H9 (cell line): Measurements from ENCODE around the gene ARID1B. TPM values are rescaled to one million over a fixed set of nuclear protein-coding genes. Genes with fewer than 3 reads are reported as not detected.

Experiments
- DNase-seq: peaks from one replicate; pipeline ENCODE4 v3.0.0-alpha.2; 2017
- H2AFZ ChIP-seq: one replicate; pipeline ENCODE4 v1.6.1; 2013; ENCODE audit warnings: mild to moderate bottlenecking, low read length, control low read depth, moderate library complexity
- H2AK5ac ChIP-seq: 2 replicates; pipeline ENCODE4 v1.6.1; 2013; ENCODE audit warnings: low read length, control low read depth, mixed read lengths; ENCODE audit not compliant: insufficient read length
- H2BK120ac ChIP-seq: one replicate; pipeline ENCODE4 v1.6.1; 2013; ENCODE audit warnings: low read depth, mild to moderate bottlenecking, low read length, control low read depth, inconsistent platforms; ENCODE audit not compliant: poor library complexity, severe bottlenecking
- H2BK12ac ChIP-seq: 2 replicates; pipeline ENCODE4 v1.6.1; 2013; ENCODE audit warnings: low read length, control low read depth, mixed read lengths, low read depth; ENCODE audit not compliant: insufficient read length
- H2BK15ac ChIP-seq: 2 replicates; pipeline ENCODE4 v1.6.1; 2013; ENCODE audit warnings: low read depth, low read length, control low read depth
- H2BK20ac ChIP-seq: one replicate; pipeline ENCODE4 v1.6.1; 2013; ENCODE audit warnings: low read depth, mild to moderate bottlenecking, low read length, control low read depth, inconsistent platforms; ENCODE audit not compliant: poor library complexity, severe bottlenecking
- H2BK5ac ChIP-seq: 2 replicates; pipeline ENCODE4 v1.6.1; 2013; ENCODE audit warnings: low read length, control low read depth, mixed read lengths; ENCODE audit not compliant: insufficient read length
- H3K14ac ChIP-seq: 2 replicates; pipeline ENCODE4 v1.6.1; 2013; ENCODE audit warnings: low read length, control low read depth; ENCODE audit not compliant: insufficient read depth
- H3K18ac ChIP-seq: 2 replicates; pipeline ENCODE4 v1.6.1; 2013; ENCODE audit warnings: low read depth, mild to moderate bottlenecking, mixed read lengths, low read length, control low read depth; ENCODE audit not compliant: insufficient read length
- H3K23ac ChIP-seq: 2 replicates; pipeline ENCODE4 v1.6.1; 2013; ENCODE audit warnings: low read length, control low read depth, mixed read lengths, low read depth; ENCODE audit not compliant: insufficient read length
- H3K23me2 ChIP-seq: 2 replicates; pipeline ENCODE4 v1.6.1; 2013; ENCODE audit warnings: low read depth, mild to moderate bottlenecking, mixed read lengths, low read length, control low read depth; ENCODE audit not compliant: insufficient read length, poor library complexity, severe bottlenecking
- H3K27ac ChIP-seq: 2 replicates; pipeline ENCODE4 v1.5.1; 2013; ENCODE audit warnings: low read length, control low read depth, mixed read lengths, low read depth; ENCODE audit not compliant: insufficient read length
- H3K27me3 ChIP-seq: 2 replicates; pipeline ENCODE4 v1.6.1; 2013; ENCODE audit warnings: low read length, control low read depth, inconsistent platforms; ENCODE audit not compliant: insufficient read depth
- H3K4ac ChIP-seq: 2 replicates; pipeline ENCODE4 v1.6.1; 2013; ENCODE audit warnings: low read depth, mild to moderate bottlenecking, control low read depth, inconsistent platforms, low read length, moderate library complexity
- H3K4me1 ChIP-seq: 2 replicates; pipeline ENCODE4 v1.6.1; 2013; ENCODE audit warnings: low read length, control low read depth, inconsistent platforms; ENCODE audit not compliant: insufficient read depth
- H3K4me2 ChIP-seq: 2 replicates; pipeline ENCODE4 v1.6.1; 2013; ENCODE audit warnings: low read length, control low read depth, mixed read lengths; ENCODE audit not compliant: insufficient read length, insufficient read depth
- H3K56ac ChIP-seq: 2 replicates; pipeline ENCODE4 v1.6.1; 2013; ENCODE audit warnings: low read depth, mild to moderate bottlenecking, mixed read lengths, low read length, control low read depth; ENCODE audit not compliant: insufficient read length
- H3K79me1 ChIP-seq: 2 replicates; pipeline ENCODE4 v1.6.1; 2013; ENCODE audit warnings: low read depth, mild to moderate bottlenecking, moderate library complexity, low read length, control low read depth, inconsistent platforms; ENCODE audit not compliant: insufficient read depth, poor library complexity, severe bottlenecking
- H3K79me2 ChIP-seq: 2 replicates; pipeline ENCODE4 v1.6.1; 2013; ENCODE audit warnings: low read length, control low read depth, inconsistent platforms; ENCODE audit not compliant: insufficient read depth
- H3K9ac ChIP-seq: 2 replicates; pipeline ENCODE4 v1.6.1; 2013; ENCODE audit warnings: low read length, control low read depth, mixed read lengths; ENCODE audit not compliant: insufficient read length; ENCODE audit errors: extremely low read depth
- H3K9me3 ChIP-seq: one replicate; pipeline ENCODE4 v1.6.1; 2013; ENCODE audit warnings: low read depth, low read length, inconsistent platforms; ENCODE audit not compliant: control insufficient read depth
- H3T11ph ChIP-seq: one replicate; pipeline ENCODE4 v1.6.1; 2013; ENCODE audit warnings: mild to moderate bottlenecking, low read length, control low read depth, inconsistent platforms
- H4K20me1 ChIP-seq: one replicate; pipeline ENCODE4 v1.6.1; 2013; ENCODE audit not compliant: control insufficient read depth, insufficient read length, insufficient read depth
- H4K5ac ChIP-seq: 2 replicates; pipeline ENCODE4 v1.6.1; 2013; ENCODE audit warnings: low read depth, mild to moderate bottlenecking, mixed read lengths, low read length, control low read depth; ENCODE audit not compliant: insufficient read length
- H4K8ac ChIP-seq: replicated peaks from 2 replicates; pipeline ENCODE4 v1.6.1; 2013; ENCODE audit warnings: low read length, control low read depth, mixed read lengths, low read depth; ENCODE audit not compliant: insufficient read length
- H4K91ac ChIP-seq: 2 replicates; pipeline ENCODE4 v1.6.1; 2013; ENCODE audit warnings: low read depth, mild to moderate bottlenecking, moderate library complexity, mixed read lengths, low read length, control low read depth; ENCODE audit not compliant: insufficient read length
- H3K27ac Mint-ChIP-seq, 3 experiments: 2 replicates in 2 of 3; 3 replicates in 1 of 3; pipeline ENCODE4 v1.8.0; 2020 to 2021; ENCODE audit warnings: mixed read lengths in 3 of 3, mild to moderate bottlenecking in 1 of 3, moderate library complexity in 1 of 3
- H3K27me3 Mint-ChIP-seq: 2 replicates; pipeline ENCODE4 v1.8.0; 2021; ENCODE audit warnings: low read depth, mild to moderate bottlenecking, moderate library complexity, mixed read lengths
- H3K36me3 Mint-ChIP-seq, 3 experiments: 2 replicates in 2 of 3; 3 replicates in 1 of 3; pipeline ENCODE4 v1.8.0; 2020 to 2021; ENCODE audit warnings: low read depth in 3 of 3, mixed read lengths in 3 of 3; ENCODE audit not compliant: insufficient read depth in 1 of 3
- H3K4me1 Mint-ChIP-seq, 2 experiments: 2 replicates each; pipeline ENCODE4 v1.8.0; 2020; ENCODE audit warnings: mixed read lengths in 2 of 2
- H3K4me3 Mint-ChIP-seq, 2 experiments: 2 replicates in 1 of 2; 3 replicates in 1 of 2; pipeline ENCODE4 v1.8.0; 2020 to 2021; ENCODE audit warnings: mild to moderate bottlenecking in 2 of 2, mixed read lengths in 2 of 2, moderate library complexity in 1 of 2
- H3K9me3 Mint-ChIP-seq, 2 experiments: 2 replicates in 1 of 2; 3 replicates in 1 of 2; pipeline ENCODE4 v1.8.0; 2020; ENCODE audit warnings: mild to moderate bottlenecking in 2 of 2, mixed read lengths in 2 of 2, moderate library complexity in 1 of 2
- CTCF ChIP-seq: fragments of 200-600 bp; sonication (generic); conservative IDR thresholded peaks from 3 replicates; pipeline ENCODE4 v1.8.0; 2021; ENCODE audit warnings: antibody characterized with exemption, mild to moderate bottlenecking
- WGBS: extraction: QIAGEN DNeasy Blood & Tissue Kit; methylation state at CpG from one replicate; pipeline ENCODE4 v1.1.7; 2013; ENCODE audit warnings: missing lambda C conversion rate, low lambda C conversion rate, mixed read lengths; ENCODE audit not compliant: insufficient read length; ENCODE audit errors: extremely low coverage; 5-methylcytosine and 5-hydroxymethylcytosine counted together
- total RNA-seq: library from RNA; stranded (reverse); gene quantifications from 2 replicates; pipeline ENCODE4 v1.2.1, GENCODE V29; 2021

Gene ARID1B
- total RNA-seq, 1 experiment from 2014 or later = 88.2 TPM

GRCh38 chr6:156919814-156920369 is 142.7 kb downstream of the ARID1B start:
- Histone ChIP-seq H3K18ac (no peak overlapping the region), H4K8ac (no peak overlapping the region), H4K91ac (no peak overlapping the region), H3K27ac (no peak overlapping the region), H4K20me1 (no peaks in the 10 kb centered on the region), H2BK15ac (no peak overlapping the region), H3K4me1 (peaks cover 4% of the 10 kb centered on the region; the same call in 1 of the 2 replicates), H3K4ac (no peak overlapping the region), H3K79me2 (peaks cover 7% of the 10 kb centered on the region; the same call in 1 of the 2 replicates), H3K9ac (no peak overlapping the region), H2BK5ac (no peak overlapping the region), H3T11ph (no peak overlapping the region), H2BK12ac (no peak overlapping the region), H3K56ac (no peak overlapping the region), H2AK5ac (no peak overlapping the region), H4K5ac (no peak overlapping the region), H3K9me3 (no peaks in the 10 kb centered on the region), H3K23me2 (no peaks in the 10 kb centered on the region), H3K4me2 (no peak overlapping the region), H2BK20ac (no peak overlapping the region), H2BK120ac (no peak overlapping the region), H3K23ac (no peak overlapping the region), H3K27me3 (no peaks in the 10 kb centered on the region), H3K79me1 (peaks cover 6% of the 10 kb centered on the region), H2AFZ (no peak overlapping the region), H3K14ac (no peak overlapping the region)
- no peak for TF ChIP-seq CTCF
- H3K4me1 Mint-ChIP-seq = peaks cover 46% of the 10 kb centered on the region in 2 experiments
- peak overlapping the region in 2 of 3 experiments; percentile 26 to 29; a peak in 3 of 7 replicates for H3K27ac Mint-ChIP-seq
- DNase-seq = no peak
- H3K27me3 Mint-ChIP-seq = no peaks in the 10 kb centered on the region
- WGBS = no CpG with 5 or more reads among the region's 5 CpGs
- H3K4me3 Mint-ChIP-seq = no peak overlapping the region
- no peaks in the 10 kb centered on the region for H3K9me3 Mint-ChIP-seq
- H3K36me3 Mint-ChIP-seq = peaks cover 0 to 5% (median 4%) of the 10 kb centered on the region in 3 experiments; a peak in 2 of 7 replicates
